ENCODE results near the gene LRP1B.

DNA sequence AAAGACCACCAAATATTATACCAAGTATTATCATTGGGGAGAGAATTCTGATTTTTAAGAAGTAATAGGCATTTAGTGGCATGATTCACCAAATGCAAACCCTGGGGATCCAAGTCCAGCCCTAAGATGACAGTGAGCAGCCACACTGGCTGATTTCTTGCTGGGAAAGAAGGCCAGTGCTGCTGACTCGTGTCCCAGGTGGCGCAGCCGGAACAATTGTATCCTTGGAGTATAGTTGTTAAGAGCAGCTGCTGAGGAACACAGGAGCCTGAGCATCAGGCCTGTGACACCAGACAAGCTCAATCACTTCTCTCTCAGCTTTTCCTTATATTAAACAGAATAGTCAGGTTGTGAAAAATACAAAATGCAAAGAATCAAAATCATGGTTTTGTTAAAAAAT lies 48.4 kb downstream of the LRP1B start:
- TF ChIP-seq, protein P1, sequence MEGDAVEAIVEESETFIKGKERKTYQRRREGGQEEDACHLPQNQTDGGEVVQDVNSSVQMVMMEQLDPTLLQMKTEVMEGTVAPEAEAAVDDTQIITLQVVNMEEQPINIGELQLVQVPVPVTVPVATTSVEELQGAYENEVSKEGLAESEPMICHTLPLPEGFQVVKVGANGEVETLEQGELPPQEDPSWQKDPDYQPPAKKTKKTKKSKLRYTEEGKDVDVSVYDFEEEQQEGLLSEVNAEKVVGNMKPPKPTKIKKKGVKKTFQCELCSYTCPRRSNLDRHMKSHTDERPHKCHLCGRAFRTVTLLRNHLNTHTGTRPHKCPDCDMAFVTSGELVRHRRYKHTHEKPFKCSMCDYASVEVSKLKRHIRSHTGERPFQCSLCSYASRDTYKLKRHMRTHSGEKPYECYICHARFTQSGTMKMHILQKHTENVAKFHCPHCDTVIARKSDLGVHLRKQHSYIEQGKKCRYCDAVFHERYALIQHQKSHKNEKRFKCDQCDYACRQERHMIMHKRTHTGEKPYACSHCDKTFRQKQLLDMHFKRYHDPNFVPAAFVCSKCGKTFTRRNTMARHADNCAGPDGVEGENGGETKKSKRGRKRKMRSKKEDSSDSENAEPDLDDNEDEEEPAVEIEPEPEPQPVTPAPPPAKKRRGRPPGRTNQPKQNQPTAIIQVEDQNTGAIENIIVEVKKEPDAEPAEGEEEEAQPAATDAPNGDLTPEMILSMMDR (conservative IDR thresholded peaks at IDR 0.05 in 1 of 2, IDR thresholded peaks at IDR 0.05 in 1 of 2; ENCODE audit: low read depth in 1 of 2, low read length in 2 of 2) = no peak
- no peak for TF ChIP-seq EZH2 (IDR thresholded peaks at IDR 0.05; ENCODE audit: low read length, missing control alignments)

Measured in fibroblast of lung (primary cell).